CD4-positive, alpha-beta memory T cell (primary cell): ENCODE data around the gene RPUSD4. TPM values are rescaled to one million over a fixed set of nuclear protein-coding genes. Genes with fewer than 3 reads are reported as not detected.

Experiments used
- CTCF ChIA-PET: fragments of 350-600 bp; sonication (Branson Sonifier 250); formaldehyde crosslinking; loops from one replicate; lab custom pipeline; 2021; ENCODE audit warnings: inconsistent platforms; ENCODE audit not compliant: partially characterized antibody; lab: Charles Lee
- POLR2A ChIA-PET: fragments of 350-600 bp; sonication (Branson Sonifier 250); formaldehyde crosslinking; loops from one replicate; lab custom pipeline; 2021; ENCODE audit not compliant: partially characterized antibody; lab: Charles Lee
- DNase-seq, 5 donors: peaks; one replicate each; pipeline versions ENCODE4 v3.0.0 to v3.0.0-alpha.2; 2020 to 2022; ENCODE audit warnings: mixed read lengths in 1 of 5
- H3K27ac ChIP-seq: one replicate; pipeline ENCODE4 v1.7.0; 2013; ENCODE audit warnings: low read depth, low read length
- H3K27me3 ChIP-seq: 2 replicates; pipeline ENCODE4 v1.7.0; 2013; ENCODE audit warnings: mild to moderate bottlenecking, low read length, moderate library complexity; ENCODE audit not compliant: insufficient read depth
- H3K36me3 ChIP-seq: 2 replicates; pipeline ENCODE4 v1.7.0; 2013; ENCODE audit warnings: mild to moderate bottlenecking, low read length, moderate library complexity; ENCODE audit not compliant: insufficient read depth
- H3K4me1 ChIP-seq: 2 replicates; pipeline ENCODE4 v1.7.0; 2013; ENCODE audit warnings: mild to moderate bottlenecking, low read length, moderate library complexity; ENCODE audit not compliant: insufficient read depth
- H3K4me3 ChIP-seq, 2 donors: one replicate each; pipeline ENCODE4 v1.7.0; 2013; ENCODE audit warnings: low read length in 2 of 2, mild to moderate bottlenecking in 1 of 2
- H3K9me3 ChIP-seq, 2 donors: one replicate each; pipeline ENCODE4 v1.7.0; 2013; ENCODE audit warnings: low read length in 2 of 2, control low read depth in 1 of 2; ENCODE audit not compliant: control insufficient read depth in 1 of 2
- H3K27ac Mint-ChIP-seq, 7 donors: one replicate each; pipeline ENCODE4 v1.8.0; 2020 to 2021; ENCODE audit warnings: mixed read lengths in 7 of 7, mild to moderate bottlenecking in 6 of 7, inconsistent platforms in 3 of 7, moderate library complexity in 3 of 7
- H3K27me3 Mint-ChIP-seq, 2 donors: one replicate each; pipeline ENCODE4 v1.8.0; 2020 to 2021; ENCODE audit warnings: mixed read lengths in 2 of 2
- H3K36me3 Mint-ChIP-seq, 2 donors: one replicate each; pipeline ENCODE4 v1.8.0; 2020 to 2021; ENCODE audit warnings: mixed read lengths in 2 of 2, inconsistent platforms in 1 of 2, mild to moderate bottlenecking in 1 of 2
- H3K4me1 Mint-ChIP-seq, 4 donors: one replicate each; pipeline ENCODE4 v1.8.0; 2020 to 2021; ENCODE audit warnings: mixed read lengths in 4 of 4, mild to moderate bottlenecking in 1 of 4
- H3K4me3 Mint-ChIP-seq, 8 donors: one replicate each; pipeline ENCODE4 v1.8.0; 2020 to 2021; ENCODE audit warnings: mixed read lengths in 8 of 8, mild to moderate bottlenecking in 7 of 8, moderate library complexity in 6 of 8, inconsistent platforms in 3 of 8
- H3K9me3 Mint-ChIP-seq, 8 donors: one replicate each; pipeline ENCODE4 v1.8.0; 2020 to 2021; ENCODE audit warnings: mixed read lengths in 8 of 8, mild to moderate bottlenecking in 5 of 8, inconsistent platforms in 3 of 8, moderate library complexity in 1 of 8
- intact Hi-C: fragments of 100-400 bp; cut with micrococcal nuclease; formaldehyde crosslinking; loops from one replicate; pipeline ENCODE4 v1.15.1; 2023
- polyA plus RNA-seq, 2 donors: library from polyadenylated mRNA; unstranded; fragments of 300-500 nt; fragmentation: Illumina TruSeq; gene quantifications; one replicate each; pipeline ENCODE4 v1.2.3, GENCODE V29; 2021
- total RNA-seq, 2 experiments: library from RNA; stranded (reverse); gene quantifications; one replicate each; pipeline ENCODE4 v1.2.3, GENCODE V29; 2021

RPUSD4 gene
- total and polyA plus RNA-seq, 4 experiments from 2014 or later: 18.5 to 41.2 (median 29.6) TPM

GRCh38 chr11:126253265-126253664 lies 41.8 kb upstream of the RPUSD4 start:
- Histone ChIP-seq H3K4me3 (no peak overlapping the region), H3K36me3 (no peaks in the 10 kb centered on the region), H3K4me1 (no peaks in the 10 kb centered on the region), H3K27me3 (no peaks in the 10 kb centered on the region), H3K9me3 (no peaks in the 10 kb centered on the region), H3K27ac (no peak overlapping the region)
- intact Hi-C loops: no loop called here
- DNase-seq: no peak
- no peak overlapping the region for H3K4me3 Mint-ChIP-seq
- H3K27ac Mint-ChIP-seq: no peak overlapping the region
- no peaks in the 10 kb centered on the region for H3K27me3 Mint-ChIP-seq
- peaks cover 10 to 30% of the 10 kb centered on the region in 2 donors for H3K36me3 Mint-ChIP-seq
- POLR2A ChIA-PET: interaction anchor here (1.6 kb wide), 1 partner anchor 9 kb away, joined by 4 read pairs; no protein-coding TSS in a partner anchor
- H3K4me1 Mint-ChIP-seq: no peaks in the 10 kb centered on the region
- H3K9me3 Mint-ChIP-seq: no peaks in the 10 kb centered on the region
- CTCF ChIA-PET: no interaction called here

- no peak for DNase-seq
- H3K4me3 Mint-ChIP-seq: no peak overlapping the region
- peaks cover 19 to 45% of the 10 kb centered on the region in 2 donors for H3K36me3 Mint-ChIP-seq
- H3K36me3 ChIP-seq: peaks cover 8% of the 10 kb centered on the region
- no peak overlapping the region for H3K4me3 ChIP-seq
- no peaks in the 10 kb centered on the region for H3K27me3 ChIP-seq
- intact Hi-C loops: no loop called here
- peak overlapping the region in 1 of 7 donors; percentile 1 for H3K27ac Mint-ChIP-seq
- no peaks in the 10 kb centered on the region for H3K4me1 ChIP-seq
- H3K27ac ChIP-seq: no peak overlapping the region
- no peaks in the 10 kb centered on the region for H3K9me3 ChIP-seq
- POLR2A ChIA-PET: no interaction called here
- no peaks in the 10 kb centered on the region for H3K4me1 Mint-ChIP-seq
- H3K27me3 Mint-ChIP-seq: no peaks in the 10 kb centered on the region
- CTCF ChIA-PET: no interaction called here
- H3K9me3 Mint-ChIP-seq: no peaks in the 10 kb centered on the region
Measured at GRCh38 chr11:126246636-126247035, 35.2 kb upstream of the RPUSD4 start.

- ChIA-PET POLR2A (no interaction called here), CTCF (no interaction called here)
- peaks cover 22 to 29% of the 10 kb centered on the region in 2 donors for H3K36me3 Mint-ChIP-seq
Measured at GRCh38 chr11:126233391-126233790, 21.9 kb upstream of the RPUSD4 start.

DNA sequence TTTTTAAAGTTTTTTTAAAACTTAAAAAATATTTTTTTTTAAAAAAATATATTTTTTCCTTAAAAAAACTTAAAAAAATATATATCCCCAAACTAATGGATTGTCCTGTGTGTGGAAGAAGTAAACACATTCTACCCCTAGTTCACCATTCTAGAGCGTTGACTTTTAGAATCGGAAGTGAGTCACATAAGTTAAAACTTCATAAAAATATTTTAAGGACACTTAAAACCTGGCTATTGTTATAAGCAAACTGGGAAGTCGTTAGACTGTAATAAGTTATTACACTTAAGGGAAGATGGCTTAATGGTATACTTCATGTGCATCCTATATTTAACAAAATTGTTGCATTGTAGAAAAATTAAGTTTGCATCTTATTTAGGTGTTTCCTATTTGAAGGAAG lies 21.2 kb upstream of the RPUSD4 start:
- Histone ChIP-seq H3K27ac (no peak overlapping the region), H3K4me1 (no peaks in the 10 kb centered on the region), H3K9me3 (no peaks in the 10 kb centered on the region), H3K36me3 (no peaks in the 10 kb centered on the region), H3K27me3 (no peaks in the 10 kb centered on the region), H3K4me3 (no peak overlapping the region)
- CTCF ChIA-PET: no interaction called here
- Mint-ChIP-seq H3K27ac (no peak overlapping the region), H3K4me1 (peaks cover 0 to 4% (median under 1%) of the 10 kb centered on the region in 4 donors), H3K4me3 (no peak overlapping the region), H3K36me3 (peaks cover 21 to 25% of the 10 kb centered on the region in 2 donors), H3K9me3 (no peaks in the 10 kb centered on the region), H3K27me3 (no peaks in the 10 kb centered on the region)
- intact Hi-C loops: no loop called here
- POLR2A ChIA-PET: no interaction called here
- no peak for DNase-seq

More at GRCh38 chr11:126233391-126233790, 21.9 kb upstream of the RPUSD4 start:
- Mint-ChIP-seq H3K9me3 (no peaks in the 10 kb centered on the region), H3K27ac (no peak overlapping the region), H3K4me1 (peaks cover 0 to 4% (median under 1%) of the 10 kb centered on the region in 4 donors), H3K4me3 (no peak overlapping the region), H3K27me3 (no peaks in the 10 kb centered on the region)
- DNase-seq: no peak
- Histone ChIP-seq H3K9me3 (no peaks in the 10 kb centered on the region), H3K4me1 (no peaks in the 10 kb centered on the region), H3K27me3 (no peaks in the 10 kb centered on the region), H3K4me3 (no peak overlapping the region), H3K27ac (no peak overlapping the region), H3K36me3 (no peaks in the 10 kb centered on the region)
- intact Hi-C loops: no loop called here

DNA sequence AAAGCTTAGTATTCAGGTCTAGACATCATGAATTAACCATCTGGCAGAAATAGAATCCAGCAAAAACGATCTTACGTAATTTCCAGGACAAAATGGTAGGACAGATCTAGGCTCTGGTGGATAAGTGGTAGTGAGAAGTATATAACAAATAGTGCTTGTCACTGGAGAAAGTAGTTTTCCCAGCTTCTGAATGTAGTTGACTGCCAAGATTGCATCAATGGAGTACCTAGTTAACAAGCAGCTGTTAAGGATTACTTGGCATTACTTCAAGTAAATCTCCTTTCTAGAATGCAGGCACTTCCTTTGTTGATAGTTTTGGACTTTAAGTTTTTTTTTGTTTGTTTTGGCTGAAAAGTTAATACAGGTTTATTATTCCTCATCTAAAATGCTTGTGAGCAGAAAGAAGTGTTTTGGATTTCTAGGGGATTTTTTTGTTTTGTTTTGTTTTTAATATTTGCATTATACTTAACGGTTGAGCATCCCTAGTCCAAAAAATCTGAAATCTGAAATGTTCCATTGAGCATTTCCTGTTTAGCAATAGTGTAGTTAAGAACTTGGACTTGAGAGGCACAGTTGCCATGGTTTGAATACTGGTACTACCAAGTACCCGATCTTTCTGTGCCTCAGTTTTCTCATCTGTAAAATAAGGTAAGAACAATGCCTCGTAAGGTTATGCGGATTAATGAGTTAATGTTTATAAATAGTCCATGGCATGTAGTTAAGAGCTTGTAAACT lies 20.4 kb upstream of the RPUSD4 start:
- no peak overlapping the region for H3K27ac ChIP-seq
- no peaks in the 10 kb centered on the region for H3K27me3 ChIP-seq
- ChIA-PET POLR2A (no interaction called here), CTCF (no interaction called here)
- intact Hi-C loops: no loop called here
- H3K36me3 Mint-ChIP-seq: peaks cover 21 to 25% of the 10 kb centered on the region in 2 donors
- H3K27ac Mint-ChIP-seq: peak overlapping the region in 2 of 7 donors; percentile 2 to 19
- H3K9me3 ChIP-seq: no peaks in the 10 kb centered on the region
- peak overlapping the region in 1 of 8 donors; percentile 4 for H3K4me3 Mint-ChIP-seq
- peaks cover 0 to 4% (median 1%) of the 10 kb centered on the region in 4 donors for H3K4me1 Mint-ChIP-seq
- DNase-seq: no peak
- H3K36me3 ChIP-seq: no peaks in the 10 kb centered on the region
- no peaks in the 10 kb centered on the region for H3K9me3 Mint-ChIP-seq
- no peaks in the 10 kb centered on the region for H3K27me3 Mint-ChIP-seq
- no peaks in the 10 kb centered on the region for H3K4me1 ChIP-seq
- no peak overlapping the region for H3K4me3 ChIP-seq

GRCh38 chr11:126229858-126230540 lies 18.5 kb upstream of the RPUSD4 start:
- Mint-ChIP-seq H3K36me3 (peaks cover 13 to 15% of the 10 kb centered on the region in 2 donors), H3K4me1 (peaks cover 0 to 4% (median 3%) of the 10 kb centered on the region in 4 donors), H3K9me3 (no peaks in the 10 kb centered on the region), H3K4me3 (no peak overlapping the region), H3K27ac (no peak overlapping the region), H3K27me3 (no peaks in the 10 kb centered on the region)
- H3K9me3 ChIP-seq: no peaks in the 10 kb centered on the region
- H3K4me3 ChIP-seq: no peak overlapping the region
- H3K27me3 ChIP-seq: no peaks in the 10 kb centered on the region
- POLR2A ChIA-PET: no interaction called here
- no peaks in the 10 kb centered on the region for H3K36me3 ChIP-seq
- intact Hi-C loops: no loop called here
- H3K27ac ChIP-seq: no peak overlapping the region
- H3K4me1 ChIP-seq: no peaks in the 10 kb centered on the region
- DNase-seq: no peak
- CTCF ChIA-PET: interaction anchor here (1.2 kb wide), 1 partner anchor 16 kb away, joined by 3 read pairs; no protein-coding TSS in a partner anchor

- no peak overlapping the region for H3K27ac ChIP-seq
- H3K9me3 ChIP-seq: no peaks in the 10 kb centered on the region
- H3K4me3 ChIP-seq: no peak overlapping the region
- intact Hi-C loops: no loop called here
- Mint-ChIP-seq H3K36me3 (peaks cover 8 to 10% of the 10 kb centered on the region in 2 donors), H3K9me3 (no peaks in the 10 kb centered on the region), H3K4me1 (peaks cover 0 to 6% (median 4%) of the 10 kb centered on the region in 4 donors), H3K27me3 (no peaks in the 10 kb centered on the region), H3K27ac (no peak overlapping the region), H3K4me3 (no peak overlapping the region)
- ChIA-PET CTCF (interaction anchor here (0.9 to 1.1 kb wide), 2 partner anchors 33 to 60 kb away, joined by 3 read pairs; no protein-coding TSS in a partner anchor), POLR2A (interaction anchor here (0.6 kb wide), 1 partner anchor 67 kb away, joined by 3 read pairs; no protein-coding TSS in a partner anchor)
- H3K27me3 ChIP-seq: no peaks in the 10 kb centered on the region
- H3K4me1 ChIP-seq: no peaks in the 10 kb centered on the region
- DNase-seq: no peak
- H3K36me3 ChIP-seq: no peaks in the 10 kb centered on the region
Measured at GRCh38 chr11:126226334-126227084, 15.1 kb upstream of the RPUSD4 start.
